ACC112 (cell line): ENCODE data around the gene PODXL2.
A peak's percentile ranks its signal among the peaks of the same experiment; 100 is the strongest.

Experiments
- H2AFZ ChIP-seq: fragments of 200-600 bp; sonication (generic); one replicate; pipeline ENCODE4 v1.6.0; 2017; ENCODE audit warnings: antibody characterized with exemption, low read length; ENCODE audit not compliant: unreplicated experiment
- H3K27ac ChIP-seq: fragments of 200-600 bp; sonication (generic); 2 replicates; pipeline ENCODE4 v1.5.1; 2014; ENCODE audit warnings: low read depth, mild to moderate bottlenecking, antibody characterized with exemption, low read length, moderate library complexity
- H3K27me3 ChIP-seq: fragments of 200-600 bp; sonication (generic); 2 replicates; pipeline ENCODE4 v1.6.1; 2014; ENCODE audit warnings: mild to moderate bottlenecking, antibody characterized with exemption, low read length, moderate library complexity, mixed read lengths; ENCODE audit not compliant: insufficient read depth
- H3K36me3 ChIP-seq: fragments of 200-600 bp; sonication (generic); 2 replicates; pipeline ENCODE4 v1.6.1; 2016; ENCODE audit warnings: mild to moderate bottlenecking, antibody characterized with exemption, low read length, moderate library complexity, mixed read lengths; ENCODE audit not compliant: insufficient read depth
- H3K4me1 ChIP-seq: fragments of 200-600 bp; sonication (generic); one replicate; pipeline ENCODE4 v1.6.1; 2016; ENCODE audit warnings: low read length, mixed read lengths; ENCODE audit not compliant: insufficient read depth, unreplicated experiment, control insufficient read depth
- H3K4me3 ChIP-seq: fragments of 200-600 bp; sonication (generic); 2 replicates; pipeline ENCODE4 v1.5.1; 2014; ENCODE audit warnings: mild to moderate bottlenecking, low read depth, low read length
- H3K79me2 ChIP-seq: fragments of 200-600 bp; sonication (generic); one replicate; pipeline ENCODE4 v1.6.0; 2016; ENCODE audit warnings: low read length; ENCODE audit not compliant: control insufficient read depth, unreplicated experiment, insufficient read depth

Gene PODXL2

DNA sequence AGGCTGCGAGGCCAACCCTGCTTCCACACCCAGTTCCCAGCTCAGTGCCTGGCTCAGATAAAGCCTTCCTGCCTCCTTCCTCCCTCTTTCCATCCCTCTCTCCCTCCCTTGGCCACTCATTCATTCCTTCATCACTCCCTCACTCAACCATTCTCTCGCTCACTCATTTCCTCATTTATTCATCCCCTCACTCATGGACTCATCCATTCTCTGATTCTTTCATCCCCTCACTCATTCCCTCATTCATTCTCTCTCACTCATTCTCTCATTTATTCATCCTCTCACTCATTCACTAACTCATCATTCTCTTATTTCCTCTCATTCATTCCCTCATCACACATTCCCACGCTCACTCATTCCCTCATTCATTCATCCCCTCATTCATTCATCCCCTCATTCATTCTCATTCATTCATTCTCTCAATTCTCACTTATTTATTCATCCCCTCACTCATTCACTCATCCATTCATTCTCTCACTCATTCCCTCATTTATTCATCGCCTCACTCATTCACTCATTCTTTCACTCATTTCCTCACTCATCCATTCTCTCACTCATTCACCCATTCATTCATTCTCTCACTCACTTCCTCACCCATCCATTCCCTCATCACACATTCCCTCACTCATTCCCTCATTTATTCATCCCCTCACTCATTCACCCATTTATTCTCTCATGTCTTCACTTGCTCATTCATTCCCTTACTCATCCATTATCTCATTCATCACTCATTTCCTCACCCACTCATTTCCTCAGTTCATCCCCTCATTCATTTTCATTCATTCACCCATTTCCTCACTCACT lies 56.9 kb downstream of the PODXL2 start:
- Histone ChIP-seq H3K4me1 (peaks cover 21% of the 10 kb centered on the region), H3K27ac (no peak overlapping the region), H3K4me3 (no peak overlapping the region), H3K27me3 (no peaks in the 10 kb centered on the region), H3K36me3 (no peaks in the 10 kb centered on the region), H3K79me2 (no peaks in the 10 kb centered on the region), H2AFZ (no peak overlapping the region)

DNA sequence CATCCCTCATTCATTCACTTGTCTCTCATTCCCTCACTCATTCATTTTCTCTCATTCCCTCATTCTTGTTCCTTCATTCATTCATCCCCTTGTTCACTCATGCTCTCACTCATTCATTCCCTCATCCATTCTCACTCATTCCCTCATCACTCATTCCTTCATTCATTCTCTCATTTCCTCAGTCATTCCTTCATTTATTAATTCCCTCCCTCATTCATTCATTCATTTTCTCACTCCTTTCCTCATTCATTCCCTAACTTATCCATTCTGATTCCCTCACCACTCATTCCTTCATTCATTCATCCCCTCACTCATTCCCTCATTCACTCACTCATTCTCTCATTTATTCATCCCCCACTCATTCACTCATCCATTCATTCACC lies 57.5 kb downstream of the PODXL2 start:
- H3K36me3 ChIP-seq: no peaks in the 10 kb centered on the region
- no peak overlapping the region for H2AFZ ChIP-seq
- no peaks in the 10 kb centered on the region for H3K27me3 ChIP-seq
- no peak overlapping the region for H3K27ac ChIP-seq
- peaks cover 21% of the 10 kb centered on the region for H3K4me1 ChIP-seq
- no peaks in the 10 kb centered on the region for H3K79me2 ChIP-seq
- no peak overlapping the region for H3K4me3 ChIP-seq

DNA sequence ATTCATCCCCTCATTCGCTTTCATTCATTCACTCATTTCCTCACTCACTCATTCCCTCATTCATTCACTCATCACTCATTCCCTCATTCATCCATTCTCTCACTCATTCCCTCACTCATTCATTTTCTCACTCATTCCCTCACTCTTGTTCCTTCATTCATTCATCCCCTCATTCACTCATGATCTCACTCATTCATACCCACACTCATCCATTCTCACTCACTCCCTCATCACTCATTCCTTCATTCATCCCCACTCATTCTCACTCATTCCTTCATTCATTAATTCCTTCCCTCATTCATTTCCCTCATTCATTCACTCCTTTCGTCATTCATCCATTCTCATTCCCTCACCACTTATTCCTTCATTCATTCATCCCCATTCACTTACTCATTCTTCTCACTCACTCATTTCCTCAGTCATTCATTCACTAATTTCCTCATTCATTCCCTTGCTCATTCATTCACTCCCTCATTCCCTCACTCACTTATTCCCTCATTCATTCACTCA lies 58.3 kb downstream of the PODXL2 start:
- H3K27ac ChIP-seq: no peak overlapping the region
- no peak overlapping the region for H3K4me3 ChIP-seq
- no peaks in the 10 kb centered on the region for H3K79me2 ChIP-seq
- peaks cover 21% of the 10 kb centered on the region for H3K4me1 ChIP-seq
- H3K36me3 ChIP-seq: no peaks in the 10 kb centered on the region
- no peaks in the 10 kb centered on the region for H3K27me3 ChIP-seq
- no peak overlapping the region for H2AFZ ChIP-seq

DNA sequence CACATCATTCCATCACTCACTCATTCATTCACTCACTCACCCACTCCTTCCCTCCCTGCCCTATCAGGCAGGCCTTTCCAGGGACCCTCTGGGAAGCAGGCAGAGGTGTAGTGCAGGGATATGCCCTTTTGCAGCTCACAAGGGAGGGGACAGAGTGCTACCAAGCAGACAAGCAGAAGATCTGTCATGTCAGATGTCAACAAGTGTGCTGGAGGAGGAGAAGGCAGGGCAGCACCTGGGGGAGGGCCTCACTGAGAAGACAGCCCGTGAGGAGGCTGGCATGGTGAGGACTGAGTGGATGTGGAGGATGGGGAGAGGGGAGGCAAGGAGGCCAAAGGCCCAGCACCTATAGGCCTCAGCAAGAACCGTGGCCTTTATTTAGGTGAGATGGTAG lies 59.0 kb downstream of the PODXL2 start:
- H3K27me3 ChIP-seq: no peaks in the 10 kb centered on the region
- H2AFZ ChIP-seq: no peak overlapping the region
- peaks cover 21% of the 10 kb centered on the region for H3K4me1 ChIP-seq

DNA sequence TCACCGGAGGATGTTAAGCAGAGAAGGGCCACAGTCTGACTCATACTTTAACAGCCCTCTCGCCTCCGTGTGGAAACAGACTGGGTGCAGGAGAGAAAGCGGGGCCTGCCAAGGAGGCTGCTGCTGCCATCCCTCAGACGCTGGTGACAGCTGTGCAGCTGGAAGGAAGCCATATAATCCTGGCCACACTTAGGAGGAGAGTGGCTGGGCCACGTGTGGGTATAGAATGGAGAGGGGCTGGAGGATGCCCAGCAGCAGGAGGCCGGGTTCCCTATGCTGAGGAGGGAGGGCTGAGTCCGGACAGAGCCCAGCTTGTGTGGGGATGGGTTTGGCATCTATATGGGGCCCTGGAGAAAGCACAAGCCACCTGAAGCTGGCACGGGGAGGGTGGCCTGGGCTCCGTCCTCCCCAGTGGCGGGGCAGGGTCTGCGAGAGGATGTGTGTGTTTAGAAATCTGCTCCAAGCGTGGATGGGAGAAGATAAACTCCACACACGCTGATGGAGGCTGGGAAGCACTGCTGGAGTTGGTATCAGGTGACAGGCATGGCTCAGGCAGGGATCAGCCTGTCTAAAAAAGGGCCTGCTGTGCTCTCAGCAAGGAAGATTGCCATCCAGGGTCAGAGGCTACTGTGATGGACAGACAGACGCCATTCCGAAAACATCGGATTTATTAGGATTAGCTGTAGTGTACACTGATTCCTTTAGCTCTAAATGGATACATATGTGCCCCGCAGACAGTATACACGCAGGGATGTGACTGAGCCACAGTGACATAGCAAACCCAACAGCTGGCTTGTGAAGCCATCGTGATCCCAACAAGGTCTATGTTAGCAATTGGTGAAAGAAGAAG lies 59.7 kb downstream of the PODXL2 start:
- Histone ChIP-seq H3K27me3 (no peaks in the 10 kb centered on the region), H3K4me1 (peaks cover 18% of the 10 kb centered on the region), H3K4me3 (no peak overlapping the region), H2AFZ (no peak overlapping the region), H3K36me3 (no peaks in the 10 kb centered on the region), H3K79me2 (no peaks in the 10 kb centered on the region), H3K27ac (no peak overlapping the region)

More for the DNA sequence above, 59.0 kb downstream of the PODXL2 start:
- Histone ChIP-seq H3K79me2 (no peaks in the 10 kb centered on the region), H3K27ac (no peak overlapping the region), H3K36me3 (no peaks in the 10 kb centered on the region), H3K4me3 (no peak overlapping the region)

DNA sequence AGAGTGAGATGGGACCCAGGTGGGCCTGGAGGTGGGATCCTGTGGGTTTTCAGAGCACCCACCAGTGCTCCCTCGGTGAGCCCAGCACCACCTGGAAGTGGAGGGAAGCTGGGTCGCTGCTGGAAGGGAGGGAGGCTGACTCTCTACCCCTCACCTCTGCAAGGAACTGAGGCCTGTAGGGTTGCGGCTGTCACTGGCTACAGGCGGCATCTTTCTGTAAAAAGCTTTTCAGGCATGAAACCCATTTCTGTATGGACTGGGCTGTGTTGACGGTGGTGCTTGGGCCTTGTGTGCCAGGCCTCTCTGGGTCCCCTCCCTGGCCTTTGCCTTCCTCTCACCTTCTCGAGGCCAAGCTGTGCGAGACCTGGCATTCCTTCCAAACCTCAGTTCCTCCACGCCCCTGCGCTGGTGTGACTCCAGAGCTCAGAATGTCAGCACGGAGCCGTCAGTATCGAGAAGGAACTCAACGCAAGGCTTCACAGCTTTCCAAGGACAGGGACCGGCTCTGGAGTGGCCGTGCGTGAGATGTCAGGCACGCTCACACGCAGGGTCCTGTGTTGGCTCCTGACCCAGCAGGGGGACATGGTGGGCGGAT lies 60.4 kb downstream of the PODXL2 start:
- Histone ChIP-seq H3K4me1 (peaks cover 15% of the 10 kb centered on the region), H3K79me2 (no peaks in the 10 kb centered on the region), H3K36me3 (no peaks in the 10 kb centered on the region), H2AFZ (no peak overlapping the region), H3K4me3 (no peak overlapping the region), H3K27me3 (no peaks in the 10 kb centered on the region), H3K27ac (peak overlapping the region; percentile 69; the same call in 1 of the 2 replicates)

DNA sequence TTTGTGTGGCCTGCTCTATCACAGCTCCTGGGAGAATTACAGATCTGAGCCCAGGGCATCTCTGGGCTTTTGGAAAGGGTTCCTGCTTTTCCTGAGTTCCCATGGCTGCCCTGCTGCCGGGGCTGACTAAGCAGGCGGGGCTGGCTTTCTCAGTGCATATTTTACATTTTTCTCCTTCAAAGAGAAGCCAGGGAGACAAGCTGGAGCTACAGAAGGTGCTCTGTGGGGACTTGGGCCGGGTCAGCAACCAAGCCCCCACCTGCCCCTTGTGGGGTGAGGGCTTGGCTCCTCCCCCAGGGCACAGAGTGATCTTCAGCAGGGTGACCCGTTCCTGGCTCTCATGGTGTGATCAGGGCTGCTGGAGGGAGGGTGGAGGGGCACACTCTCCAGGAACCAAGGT lies 61.1 kb downstream of the PODXL2 start:
- peak overlapping the region; percentile 69 for H3K27ac ChIP-seq
- no peaks in the 10 kb centered on the region for H3K36me3 ChIP-seq
- no peaks in the 10 kb centered on the region for H3K27me3 ChIP-seq
- no peaks in the 10 kb centered on the region for H3K79me2 ChIP-seq
- peaks cover 15% of the 10 kb centered on the region for H3K4me1 ChIP-seq
- peak overlapping the region; percentile 65 for H2AFZ ChIP-seq
- no peak overlapping the region for H3K4me3 ChIP-seq

DNA sequence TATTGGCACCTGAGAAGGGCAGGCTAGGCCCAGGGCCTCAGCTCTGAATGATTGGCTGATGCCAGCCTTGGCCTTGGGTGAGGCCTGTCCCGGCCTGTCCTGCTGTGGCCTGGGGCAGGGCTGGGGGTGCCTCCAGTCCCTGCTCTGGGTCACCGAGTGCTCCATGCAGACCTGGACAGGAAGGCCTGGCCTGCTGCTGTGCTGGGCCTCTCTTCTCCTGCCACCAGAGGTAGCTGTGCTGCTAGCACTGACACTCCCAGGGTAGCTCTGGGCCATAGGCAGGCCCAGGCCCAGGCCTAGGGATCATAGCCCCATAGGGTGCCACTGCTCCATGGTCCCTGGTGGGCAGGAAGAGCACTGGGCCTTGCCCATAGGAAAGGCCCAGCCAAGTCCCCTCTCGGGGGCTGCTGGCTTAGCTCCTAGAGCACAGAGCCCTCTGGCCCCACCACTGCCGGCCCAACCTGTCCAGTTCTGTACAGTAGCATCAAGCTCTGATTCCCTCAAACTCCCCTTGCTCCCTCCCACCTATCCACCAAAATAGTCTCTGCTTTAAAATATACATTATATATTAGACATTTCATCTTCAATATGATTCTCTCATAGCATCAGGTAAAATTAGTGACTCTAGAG lies 62.0 kb downstream of the PODXL2 start:
- peak overlapping the region; percentile 69 for H3K27ac ChIP-seq
- H3K27me3 ChIP-seq: no peaks in the 10 kb centered on the region
- no peaks in the 10 kb centered on the region for H3K36me3 ChIP-seq
- H3K4me1 ChIP-seq: peaks cover 15% of the 10 kb centered on the region
- no peak overlapping the region for H3K4me3 ChIP-seq
- no peaks in the 10 kb centered on the region for H3K79me2 ChIP-seq
- no peak overlapping the region for H2AFZ ChIP-seq

DNA sequence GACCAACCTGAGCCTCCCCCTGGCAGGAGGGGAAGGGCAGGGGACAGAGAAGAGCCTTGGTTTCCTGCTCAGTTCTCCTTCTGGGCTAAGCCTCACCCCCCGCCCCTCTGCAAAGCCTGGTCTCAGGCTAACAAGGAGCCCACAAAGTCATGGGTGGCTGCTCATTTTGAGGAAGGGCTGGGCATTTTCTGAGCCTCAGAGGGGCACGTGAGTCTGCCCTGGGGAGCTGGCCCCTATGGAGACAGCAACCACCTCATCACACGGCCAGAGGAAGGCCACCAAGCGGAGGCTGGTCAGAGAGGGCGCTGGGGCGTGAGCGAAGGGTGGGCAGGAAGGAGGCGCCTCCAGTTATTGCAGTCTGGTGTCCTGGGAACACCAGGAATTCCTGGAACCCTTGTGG lies 62.5 kb downstream of the PODXL2 start:
- 0 out of 2 replicates have a peak overlapping the region, but pooled peaks have one; percentile 15 for H3K27ac ChIP-seq
- H3K4me1 ChIP-seq: peaks cover 17% of the 10 kb centered on the region
- no peaks in the 10 kb centered on the region for H3K36me3 ChIP-seq
- no peaks in the 10 kb centered on the region for H3K27me3 ChIP-seq
- no peak overlapping the region for H2AFZ ChIP-seq
- no peaks in the 10 kb centered on the region for H3K79me2 ChIP-seq
- no peak overlapping the region for H3K4me3 ChIP-seq

DNA sequence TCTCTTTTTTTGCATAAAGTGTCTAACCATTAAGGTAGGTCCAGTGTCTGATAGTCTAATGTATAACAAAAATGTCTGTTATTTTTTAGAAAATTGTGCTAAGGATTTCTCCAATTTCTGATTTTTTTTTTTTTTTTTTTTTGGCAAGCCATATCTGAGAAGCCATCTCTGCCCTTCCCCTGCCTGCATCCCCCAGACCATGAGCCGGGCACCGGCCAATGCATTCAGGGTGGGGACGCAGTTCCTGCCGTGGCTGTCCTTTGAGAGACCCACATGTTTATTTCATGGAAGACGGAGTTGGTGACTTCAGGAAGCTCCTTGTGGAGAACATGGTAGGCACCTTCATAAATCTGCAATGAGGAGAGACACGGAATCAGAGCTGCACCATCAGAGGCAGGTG lies 63.0 kb downstream of the PODXL2 start:
- H3K27me3 ChIP-seq: no peaks in the 10 kb centered on the region
- no peak overlapping the region for H3K27ac ChIP-seq
- H3K36me3 ChIP-seq: no peaks in the 10 kb centered on the region
- H3K4me3 ChIP-seq: no peak overlapping the region
- peaks cover 22% of the 10 kb centered on the region for H3K4me1 ChIP-seq
- no peaks in the 10 kb centered on the region for H3K79me2 ChIP-seq
- no peak overlapping the region for H2AFZ ChIP-seq
